Measurements from ENCODE around the gene CALR3.

CALR3 gene

DNA sequence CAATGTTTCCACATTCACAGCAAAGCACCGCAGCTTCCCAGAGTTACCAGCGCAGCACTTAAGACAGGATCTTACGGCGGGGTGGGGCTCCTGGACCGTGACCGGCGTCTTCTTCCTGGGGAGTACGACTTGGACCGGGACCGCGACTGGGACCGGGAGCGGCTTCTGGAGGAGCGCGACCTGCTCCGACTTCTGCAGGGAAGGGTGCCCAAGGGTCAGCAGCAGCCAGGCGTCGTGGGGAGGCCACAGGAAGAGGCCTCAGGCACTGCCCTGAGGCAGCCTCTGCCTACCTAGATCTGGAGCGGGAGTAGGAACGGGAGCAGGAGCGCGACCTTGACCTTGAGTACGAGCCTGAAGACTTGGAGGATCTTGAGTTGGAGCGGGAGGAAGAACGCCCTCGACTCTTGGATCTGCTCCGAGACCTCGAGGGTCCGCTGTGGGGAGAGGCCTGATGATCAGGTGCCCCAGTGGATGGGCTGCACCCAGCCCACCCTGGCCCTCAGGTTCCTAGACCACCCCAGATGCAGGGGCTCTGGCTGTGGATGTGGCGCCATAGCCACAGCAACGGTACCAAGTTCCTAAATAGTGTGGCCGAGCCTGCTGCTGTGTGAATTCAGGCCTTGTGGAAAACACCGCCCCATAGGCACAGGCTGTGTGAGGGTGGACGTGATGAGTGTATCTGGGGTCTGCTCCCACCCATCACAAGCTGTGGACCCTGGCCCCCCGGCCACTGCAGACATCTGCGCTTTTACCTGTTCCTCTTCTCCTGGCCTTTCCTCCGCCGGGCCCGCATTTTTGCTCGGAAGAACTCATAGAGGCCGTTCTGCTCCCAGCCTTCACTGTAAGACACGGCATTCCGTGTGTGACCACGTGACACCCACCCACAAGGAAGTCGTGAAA lies 24.4 kb upstream of the CALR3 start:
- H3K27ac ChIP-seq (ENCODE audit: low read depth, low read length): no peak overlapping the region
- no peaks in the 10 kb centered on the region for H3K27me3 ChIP-seq (ENCODE audit: low read length)
- H3K4me3 ChIP-seq (ENCODE audit: insufficient read depth, low read length, poor library complexity, severe bottlenecking): no peak overlapping the region
- peaks cover 4% of the 10 kb centered on the region; the same call in 1 of the 2 replicates for H3K36me3 ChIP-seq (ENCODE audit: low read length)
- H2AFZ ChIP-seq (ENCODE audit: low read depth, low read length, severe bottlenecking): no peak overlapping the region
- TF ChIP-seq, protein P1, sequence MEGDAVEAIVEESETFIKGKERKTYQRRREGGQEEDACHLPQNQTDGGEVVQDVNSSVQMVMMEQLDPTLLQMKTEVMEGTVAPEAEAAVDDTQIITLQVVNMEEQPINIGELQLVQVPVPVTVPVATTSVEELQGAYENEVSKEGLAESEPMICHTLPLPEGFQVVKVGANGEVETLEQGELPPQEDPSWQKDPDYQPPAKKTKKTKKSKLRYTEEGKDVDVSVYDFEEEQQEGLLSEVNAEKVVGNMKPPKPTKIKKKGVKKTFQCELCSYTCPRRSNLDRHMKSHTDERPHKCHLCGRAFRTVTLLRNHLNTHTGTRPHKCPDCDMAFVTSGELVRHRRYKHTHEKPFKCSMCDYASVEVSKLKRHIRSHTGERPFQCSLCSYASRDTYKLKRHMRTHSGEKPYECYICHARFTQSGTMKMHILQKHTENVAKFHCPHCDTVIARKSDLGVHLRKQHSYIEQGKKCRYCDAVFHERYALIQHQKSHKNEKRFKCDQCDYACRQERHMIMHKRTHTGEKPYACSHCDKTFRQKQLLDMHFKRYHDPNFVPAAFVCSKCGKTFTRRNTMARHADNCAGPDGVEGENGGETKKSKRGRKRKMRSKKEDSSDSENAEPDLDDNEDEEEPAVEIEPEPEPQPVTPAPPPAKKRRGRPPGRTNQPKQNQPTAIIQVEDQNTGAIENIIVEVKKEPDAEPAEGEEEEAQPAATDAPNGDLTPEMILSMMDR (IDR thresholded peaks at IDR 0.05; ENCODE audit: insufficient read depth, low read length, poor library complexity, severe bottlenecking): no peak
- TF ChIP-seq EZH2phosphoT487 (conservative IDR thresholded peaks at IDR 0.05; ENCODE audit: low read length): no peak
- no peak overlapping the region for H3K9ac ChIP-seq (ENCODE audit: low read length)
- no peaks in the 10 kb centered on the region for H3K9me3 ChIP-seq (ENCODE audit: insufficient read depth, low read length)
- H3K9me2 ChIP-seq (replicated peaks; ENCODE audit: insufficient read depth, low read length): no peaks in the 10 kb centered on the region
- H3K4me2 ChIP-seq (ENCODE audit: low read depth, low read length, poor library complexity, severe bottlenecking): no peak overlapping the region
- H3F3A ChIP-seq (ENCODE audit: insufficient read depth): peaks cover 9% of the 10 kb centered on the region
- no peaks in the 10 kb centered on the region for H3K79me2 ChIP-seq (ENCODE audit: insufficient read depth, low read length)
- H4K20me1 ChIP-seq (ENCODE audit: low read depth, low read length): no peaks in the 10 kb centered on the region

DNA sequence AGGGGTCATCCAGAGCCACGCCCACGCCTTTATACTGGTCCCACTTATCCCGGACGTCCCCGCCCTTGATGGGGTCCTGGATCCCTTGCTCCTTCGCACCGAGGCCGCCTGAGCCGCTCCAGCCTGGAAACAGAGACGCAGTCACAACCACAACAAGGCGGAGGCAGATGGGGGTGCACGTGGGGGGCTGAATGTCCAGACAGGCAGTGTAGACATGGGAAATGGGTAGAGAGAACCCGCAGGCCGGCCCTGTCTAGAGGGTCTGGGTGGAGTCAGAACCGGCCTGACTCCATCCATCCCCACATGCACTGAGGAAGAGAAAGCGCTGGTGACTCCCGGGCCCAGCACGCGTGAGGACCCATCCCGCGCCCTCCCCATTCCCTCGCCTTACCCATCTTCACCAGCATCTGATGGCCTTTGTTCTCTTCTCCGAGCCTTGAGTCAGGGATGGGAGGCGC lies 23.3 kb upstream of the CALR3 start:
- no peaks in the 10 kb centered on the region for H3K9me3 ChIP-seq (ENCODE audit: insufficient read depth, low read length)
- H3K4me3 ChIP-seq (ENCODE audit: insufficient read depth, low read length, poor library complexity, severe bottlenecking): no peak overlapping the region
- H3K27me3 ChIP-seq (ENCODE audit: low read length): no peaks in the 10 kb centered on the region
- H3K36me3 ChIP-seq (ENCODE audit: low read length): peaks cover 4% of the 10 kb centered on the region; the same call in 1 of the 2 replicates
- no peak overlapping the region for H3K27ac ChIP-seq (ENCODE audit: low read depth, low read length)
- no peaks in the 10 kb centered on the region for H3K9me2 ChIP-seq (replicated peaks; ENCODE audit: insufficient read depth, low read length)
- no peaks in the 10 kb centered on the region for H3K79me2 ChIP-seq (ENCODE audit: insufficient read depth, low read length)
- TF ChIP-seq, protein P1 (IDR thresholded peaks at IDR 0.05; ENCODE audit: insufficient read depth, low read length, poor library complexity, severe bottlenecking): no peak
- no peak for TF ChIP-seq EZH2phosphoT487 (conservative IDR thresholded peaks at IDR 0.05; ENCODE audit: low read length)
- H3K4me2 ChIP-seq (ENCODE audit: low read depth, low read length, poor library complexity, severe bottlenecking): no peak overlapping the region
- H3F3A ChIP-seq (ENCODE audit: insufficient read depth): peaks cover 11% of the 10 kb centered on the region
- H4K20me1 ChIP-seq (ENCODE audit: low read depth, low read length): no peaks in the 10 kb centered on the region
- no peak overlapping the region for H3K9ac ChIP-seq (ENCODE audit: low read length)
- H2AFZ ChIP-seq (ENCODE audit: low read depth, low read length, severe bottlenecking): no peak overlapping the region

DNA sequence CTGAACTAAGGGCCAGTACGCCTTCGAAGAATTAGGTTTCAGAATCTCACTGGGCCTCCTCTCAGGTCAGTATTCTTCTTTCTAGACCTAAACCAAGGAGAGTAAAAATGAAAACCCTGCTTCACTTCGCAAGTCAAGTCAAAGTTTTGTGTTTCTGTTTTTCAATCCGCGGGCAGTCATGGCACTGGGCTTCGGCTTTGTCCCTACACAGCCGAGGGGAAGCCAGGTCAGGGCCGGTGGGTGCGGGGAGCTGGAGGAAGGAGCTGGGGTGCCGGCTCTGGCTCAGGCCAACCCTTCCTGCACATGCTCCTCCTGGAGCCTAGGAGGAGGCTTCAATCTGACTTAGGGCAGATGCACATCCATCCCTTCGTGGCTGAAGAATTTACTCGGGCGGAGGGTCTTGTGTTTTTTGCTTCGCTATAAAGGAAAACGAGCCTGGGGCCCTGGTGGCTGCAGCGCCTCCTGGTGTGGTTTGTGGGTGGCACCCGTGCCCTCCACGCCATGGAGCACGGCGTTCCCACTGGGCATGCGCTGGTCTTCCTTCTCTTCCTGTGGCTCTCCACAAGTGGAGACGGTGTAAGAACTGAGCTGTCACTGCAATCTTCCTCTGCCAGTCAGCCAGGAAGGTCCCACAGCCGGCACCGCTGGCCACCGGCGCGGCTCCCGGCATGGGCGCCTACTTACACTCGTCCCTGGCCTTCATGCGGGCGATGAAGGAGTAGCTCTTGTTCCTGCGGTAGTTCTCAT lies 22.7 kb upstream of the CALR3 start:
- H2AFZ ChIP-seq (ENCODE audit: low read depth, low read length, severe bottlenecking): no peak overlapping the region
- H3K9me3 ChIP-seq (ENCODE audit: insufficient read depth, low read length): no peaks in the 10 kb centered on the region
- peaks cover 4% of the 10 kb centered on the region; the same call in 1 of the 2 replicates for H3K36me3 ChIP-seq (ENCODE audit: low read length)
- H3K9ac ChIP-seq (ENCODE audit: low read length): no peak overlapping the region
- H3F3A ChIP-seq (ENCODE audit: insufficient read depth): peaks cover 11% of the 10 kb centered on the region
- no peaks in the 10 kb centered on the region for H3K79me2 ChIP-seq (ENCODE audit: insufficient read depth, low read length)
- H3K9me2 ChIP-seq (replicated peaks; ENCODE audit: insufficient read depth, low read length): no peaks in the 10 kb centered on the region
- no peak overlapping the region for H3K4me2 ChIP-seq (ENCODE audit: low read depth, low read length, poor library complexity, severe bottlenecking)
- H3K4me3 ChIP-seq (ENCODE audit: insufficient read depth, low read length, poor library complexity, severe bottlenecking): no peak overlapping the region
- H4K20me1 ChIP-seq (ENCODE audit: low read depth, low read length): no peaks in the 10 kb centered on the region
- TF ChIP-seq, protein P1 (IDR thresholded peaks at IDR 0.05; ENCODE audit: insufficient read depth, low read length, poor library complexity, severe bottlenecking): no peak
- TF ChIP-seq EZH2phosphoT487 (conservative IDR thresholded peaks at IDR 0.05; ENCODE audit: low read length): no peak
- no peak overlapping the region for H3K27ac ChIP-seq (ENCODE audit: low read depth, low read length)
- H3K27me3 ChIP-seq (ENCODE audit: low read length): no peaks in the 10 kb centered on the region

Data from SU-DHL-6 (cell line).